GM21619 (cell line): ENCODE data around the gene CLK2.

Experiments used
- ATAC-seq: cut with Tn5 transposase; IDR thresholded peaks from one replicate; pipeline ENCODE4 v1.9.1; 2021; ENCODE audit not compliant: unreplicated experiment

CLK2 gene

GRCh38 chr1:155273343-155274245, at the start of gene CLK2:
CLK2 (minus strand) TSS chr1:155273504; CDS start chr1:155270977, 2,527 bp downstream.
- ATAC-seq: peak; percentile 76

GRCh38 chr1:155322571-155322952, 49.3 kb upstream of the CLK2 start:
- no peak for ATAC-seq

GRCh38 chr1:155321639-155322503, 48.6 kb upstream of the CLK2 start:
- ATAC-seq: no peak

GRCh38 chr1:155320661-155321617, 47.6 kb upstream of the CLK2 start, which contains the start of gene RUSC1:
RUSC1 (plus strand) TSS chr1:155320894; CDS start chr1:155321774, 880 bp downstream.
- no peak for ATAC-seq

- ATAC-seq: no peak
Observed at GRCh38 chr1:155320252-155320651, 46.9 kb upstream of the CLK2 start.

- no peak for ATAC-seq
Observed at GRCh38 chr1:155319536-155319935, 46.2 kb upstream of the CLK2 start.

GRCh38 chr1:155318082-155318481, 44.8 kb upstream of the CLK2 start:
- ATAC-seq: no peak

- ATAC-seq: no peak
Observed at GRCh38 chr1:155316922-155317321, 43.6 kb upstream of the CLK2 start.

- ATAC-seq: no peak
Observed at GRCh38 chr1:155313261-155313660, 40.0 kb upstream of the CLK2 start.

- no peak for ATAC-seq
Observed at GRCh38 chr1:155309423-155310021, 36.2 kb upstream of the CLK2 start.

- ATAC-seq: peak; percentile 89
Observed at GRCh38 chr1:155308493-155309422, 35.5 kb upstream of the CLK2 start, which contains the start of gene FDPS. FDPS (plus strand) TSS chr1:155308866; CDS start chr1:155309790, 924 bp downstream.

- ATAC-seq: no peak
Observed at GRCh38 chr1:155307247-155307740, 34.0 kb upstream of the CLK2 start.

GRCh38 chr1:155305881-155306391, 32.6 kb upstream of the CLK2 start:
- no peak for ATAC-seq

GRCh38 chr1:155304558-155305063, 31.3 kb upstream of the CLK2 start:
- no peak for ATAC-seq

GRCh38 chr1:155301342-155301841, 28.1 kb upstream of the CLK2 start, which contains the start of gene PKLR:
PKLR (minus strand) TSS chr1:155301438; CDS start chr1:155301395, 43 bp downstream.
- ATAC-seq: no peak

GRCh38 chr1:155300553-155301329, 27.4 kb upstream of the CLK2 start:
- no peak for ATAC-seq

GRCh38 chr1:155300024-155300423, 26.7 kb upstream of the CLK2 start:
- no peak for ATAC-seq
